ENCODE measurements around the gene GNPTG. TPM values are rescaled to one million over a fixed set of nuclear protein-coding genes. Genes with fewer than 3 reads are reported as not detected.

Gene GNPTG
- total and polyA plus RNA-seq, 2 of the 8 experiments (the other 6 are each of a cell fraction or from before 2014, with no cell fraction given) = 26.2 to 51.2 TPM

GRCh38 chr16:1306334-1306733, 45.4 kb upstream of the GNPTG start (continued):
- TF ChIP-seq CHD7 (IDR thresholded peaks at IDR 0.05; ENCODE audit: insufficient replicate concordance, low read length) (no peak), JUND (IDR thresholded peaks at IDR 0.05; ENCODE audit: low read length) (no peak), CTBP2 (IDR thresholded peaks at IDR 0.05; ENCODE audit: borderline replicate concordance, insufficient read depth, insufficient read length, low read length) (no peak), NRF1 (IDR thresholded peaks at IDR 0.05; ENCODE audit: low read depth, low read length) (no peak)
